ENCODE measurements around the gene RSBN1.

RSBN1 gene

GRCh38 chr1:113714606-113715269 lies 97.5 kb downstream of the RSBN1 start:
- TF ChIP-seq, protein P1, sequence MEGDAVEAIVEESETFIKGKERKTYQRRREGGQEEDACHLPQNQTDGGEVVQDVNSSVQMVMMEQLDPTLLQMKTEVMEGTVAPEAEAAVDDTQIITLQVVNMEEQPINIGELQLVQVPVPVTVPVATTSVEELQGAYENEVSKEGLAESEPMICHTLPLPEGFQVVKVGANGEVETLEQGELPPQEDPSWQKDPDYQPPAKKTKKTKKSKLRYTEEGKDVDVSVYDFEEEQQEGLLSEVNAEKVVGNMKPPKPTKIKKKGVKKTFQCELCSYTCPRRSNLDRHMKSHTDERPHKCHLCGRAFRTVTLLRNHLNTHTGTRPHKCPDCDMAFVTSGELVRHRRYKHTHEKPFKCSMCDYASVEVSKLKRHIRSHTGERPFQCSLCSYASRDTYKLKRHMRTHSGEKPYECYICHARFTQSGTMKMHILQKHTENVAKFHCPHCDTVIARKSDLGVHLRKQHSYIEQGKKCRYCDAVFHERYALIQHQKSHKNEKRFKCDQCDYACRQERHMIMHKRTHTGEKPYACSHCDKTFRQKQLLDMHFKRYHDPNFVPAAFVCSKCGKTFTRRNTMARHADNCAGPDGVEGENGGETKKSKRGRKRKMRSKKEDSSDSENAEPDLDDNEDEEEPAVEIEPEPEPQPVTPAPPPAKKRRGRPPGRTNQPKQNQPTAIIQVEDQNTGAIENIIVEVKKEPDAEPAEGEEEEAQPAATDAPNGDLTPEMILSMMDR (IDR thresholded peaks at IDR 0.05; ENCODE audit: low read depth, low read length, missing control alignments) = no peak
- peaks cover 24% of the 10 kb centered on the region for H3K36me3 ChIP-seq (replicated peaks)
- in situ Hi-C loops (cut with HindIII; ENCODE audit: low pct_ligation_motif_present, low sequenced_read_pairs) = no loop called here

More at GRCh38 chr1:113714606-113715269, 97.5 kb downstream of the RSBN1 start:
- no peak for DNase-seq
- no peak overlapping the region for H3K27ac ChIP-seq
- no peak overlapping the region for H3K4me3 ChIP-seq (ENCODE audit: low read depth, low read length)
- H3K27me3 ChIP-seq (replicated peaks) = no peaks in the 10 kb centered on the region
